ENCODE data around the gene FTCDNL1. TPM values are rescaled to one million over a fixed set of nuclear protein-coding genes. Genes with fewer than 3 reads are reported as not detected.

FTCDNL1 gene
- total RNA-seq, 1 donor from 2014 or later: 0.45 TPM

GRCh38 chr2:199842631-199843395 lies 8.2 kb downstream of the FTCDNL1 start:
- TF ChIP-seq CTCF (IDR thresholded peaks at IDR 0.05; ENCODE audit: insufficient read depth, low read depth, low read length) (no peak), EZH2 (IDR thresholded peaks at IDR 0.05; ENCODE audit: insufficient read depth, low read length) (no peak)
- no peak overlapping the region for H3K27ac Mint-ChIP-seq (ENCODE audit: unreplicated experiment)
- H3K4me3 Mint-ChIP-seq (ENCODE audit: unreplicated experiment): no peak overlapping the region
- peaks cover 26% of the 10 kb centered on the region for H3K27me3 Mint-ChIP-seq (ENCODE audit: low read depth, unreplicated experiment)
- H3K27me3 ChIP-seq (ENCODE audit: insufficient read depth, low read length): peaks cover 6% of the 10 kb centered on the region
- no peaks in the 10 kb centered on the region for H3K4me1 Mint-ChIP-seq (ENCODE audit: low read depth, unreplicated experiment)
- H3K4me2 ChIP-seq (ENCODE audit: low read length): no peak overlapping the region
- no peak overlapping the region for H3K9ac ChIP-seq (ENCODE audit: low read length)
- peaks cover 5% of the 10 kb centered on the region for H3K9me3 Mint-ChIP-seq (ENCODE audit: unreplicated experiment)
- H3K4me3 ChIP-seq (ENCODE audit: insufficient read depth, low read depth, low read length): no peak overlapping the region
- no peak overlapping the region for H3K27ac ChIP-seq (ENCODE audit: low read depth, low read length)
- H3K9me3 ChIP-seq (ENCODE audit: insufficient read depth, low read depth, low read length): no peaks in the 10 kb centered on the region
- H3K36me3 Mint-ChIP-seq (ENCODE audit: low read depth, unreplicated experiment): no peaks in the 10 kb centered on the region
- DNase-seq (ENCODE audit: low read depth): no peak
- H3K4me1 ChIP-seq (ENCODE audit: insufficient read depth, low read length): no peaks in the 10 kb centered on the region
- no peaks in the 10 kb centered on the region for H4K20me1 ChIP-seq (ENCODE audit: insufficient read depth, low read length)
- no peak for FAIRE-seq
- H3K79me2 ChIP-seq (ENCODE audit: insufficient read depth, low read length): no peaks in the 10 kb centered on the region
- H3K36me3 ChIP-seq (ENCODE audit: insufficient read depth, low read length): no peaks in the 10 kb centered on the region
- no peak overlapping the region for H2AFZ ChIP-seq (ENCODE audit: low read depth, low read length)

- no peak overlapping the region for H3K9ac ChIP-seq (ENCODE audit: low read length)
- no peaks in the 10 kb centered on the region for H4K20me1 ChIP-seq (ENCODE audit: insufficient read depth, low read length)
- no peaks in the 10 kb centered on the region for H3K79me2 ChIP-seq (ENCODE audit: insufficient read depth, low read length)
- Mint-ChIP-seq H3K27me3 (ENCODE audit: low read depth, unreplicated experiment) (peaks cover 22% of the 10 kb centered on the region), H3K27ac (ENCODE audit: unreplicated experiment) (no peak overlapping the region), H3K36me3 (ENCODE audit: low read depth, unreplicated experiment) (no peaks in the 10 kb centered on the region), H3K4me3 (ENCODE audit: unreplicated experiment) (no peak overlapping the region), H3K4me1 (ENCODE audit: low read depth, unreplicated experiment) (no peaks in the 10 kb centered on the region), H3K9me3 (ENCODE audit: unreplicated experiment) (peaks cover 5% of the 10 kb centered on the region)
- no peaks in the 10 kb centered on the region for H3K27me3 ChIP-seq (ENCODE audit: insufficient read depth, low read length)
- no peaks in the 10 kb centered on the region for H3K36me3 ChIP-seq (ENCODE audit: insufficient read depth, low read length)
- no peak for DNase-seq (ENCODE audit: low read depth)
- TF ChIP-seq CTCF (IDR thresholded peaks at IDR 0.05; ENCODE audit: insufficient read depth, low read depth, low read length) (no peak), EZH2 (IDR thresholded peaks at IDR 0.05; ENCODE audit: insufficient read depth, low read length) (no peak)
- H3K9me3 ChIP-seq (ENCODE audit: insufficient read depth, low read depth, low read length): no peaks in the 10 kb centered on the region
- no peak overlapping the region for H3K27ac ChIP-seq (ENCODE audit: low read depth, low read length)
- no peaks in the 10 kb centered on the region for H3K4me1 ChIP-seq (ENCODE audit: insufficient read depth, low read length)
- H3K4me2 ChIP-seq (ENCODE audit: low read length): no peak overlapping the region
- H3K4me3 ChIP-seq (ENCODE audit: insufficient read depth, low read depth, low read length): no peak overlapping the region
- H2AFZ ChIP-seq (ENCODE audit: low read depth, low read length): no peak overlapping the region
- no peak for FAIRE-seq
Measured at GRCh38 chr2:199841409-199841808, 9.6 kb downstream of the FTCDNL1 start.

DNA sequence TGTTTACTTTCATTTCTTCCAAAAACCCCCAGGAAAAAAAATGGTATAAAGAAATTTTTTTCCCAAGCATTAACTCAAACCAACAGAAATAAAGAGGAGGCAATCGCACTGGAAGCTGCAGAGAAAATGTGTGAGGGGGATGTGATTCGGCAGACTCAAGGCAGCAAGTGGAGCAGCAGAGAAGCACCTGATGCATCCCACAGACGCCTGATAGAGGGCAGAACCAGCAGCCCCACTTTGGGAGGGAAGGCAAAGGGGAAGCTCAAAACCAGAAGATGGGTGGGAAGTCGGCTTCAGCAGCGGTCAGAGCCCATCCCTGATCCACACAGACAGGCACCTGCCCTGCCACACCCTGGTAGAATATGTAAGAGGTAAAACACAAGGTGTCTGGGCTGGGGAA lies 12.6 kb downstream of the FTCDNL1 start:
- no peak overlapping the region for H2AFZ ChIP-seq (ENCODE audit: low read depth, low read length)
- no peak overlapping the region for H3K27ac Mint-ChIP-seq (ENCODE audit: unreplicated experiment)
- H3K4me3 Mint-ChIP-seq (ENCODE audit: unreplicated experiment): no peak overlapping the region
- peaks cover 16% of the 10 kb centered on the region for H3K27me3 Mint-ChIP-seq (ENCODE audit: low read depth, unreplicated experiment)
- no peaks in the 10 kb centered on the region for H3K79me2 ChIP-seq (ENCODE audit: insufficient read depth, low read length)
- H3K36me3 ChIP-seq (ENCODE audit: insufficient read depth, low read length): no peaks in the 10 kb centered on the region
- H4K20me1 ChIP-seq (ENCODE audit: insufficient read depth, low read length): no peaks in the 10 kb centered on the region
- H3K9ac ChIP-seq (ENCODE audit: low read length): no peak overlapping the region
- H3K27me3 ChIP-seq (ENCODE audit: insufficient read depth, low read length): no peaks in the 10 kb centered on the region
- no peaks in the 10 kb centered on the region for H3K36me3 Mint-ChIP-seq (ENCODE audit: low read depth, unreplicated experiment)
- H3K27ac ChIP-seq (ENCODE audit: low read depth, low read length): no peak overlapping the region
- H3K4me1 Mint-ChIP-seq (ENCODE audit: low read depth, unreplicated experiment): peaks cover 2% of the 10 kb centered on the region
- H3K9me3 Mint-ChIP-seq (ENCODE audit: unreplicated experiment): peaks cover 5% of the 10 kb centered on the region
- no peak overlapping the region for H3K4me2 ChIP-seq (ENCODE audit: low read length)
- H3K4me1 ChIP-seq (ENCODE audit: insufficient read depth, low read length): no peaks in the 10 kb centered on the region
- TF ChIP-seq EZH2 (IDR thresholded peaks at IDR 0.05; ENCODE audit: insufficient read depth, low read length): no peak
- no peak for TF ChIP-seq CTCF (IDR thresholded peaks at IDR 0.05; ENCODE audit: insufficient read depth, low read depth, low read length)
- no peak for FAIRE-seq
- H3K4me3 ChIP-seq (ENCODE audit: insufficient read depth, low read depth, low read length): no peak overlapping the region
- no peaks in the 10 kb centered on the region for H3K9me3 ChIP-seq (ENCODE audit: insufficient read depth, low read depth, low read length)
- no peak for DNase-seq (ENCODE audit: low read depth)
